Trophoblast cell (in vitro differentiated cells and primary cell): ENCODE results near the gene NAB1.

Experiments used
- DNase-seq, 2 donors: peaks; one replicate each; pipeline ENCODE4 v3.0.0-alpha.2; 2016
- H2AFZ ChIP-seq: 2 replicates; pipeline ENCODE4 v1.6.1; 2013; ENCODE audit warnings: low read length, moderate library complexity, mild to moderate bottlenecking; ENCODE audit not compliant: insufficient read depth, poor library complexity
- H2AK5ac ChIP-seq: 2 replicates; pipeline ENCODE4 v1.6.1; 2013; ENCODE audit warnings: mild to moderate bottlenecking, low read length
- H2BK120ac ChIP-seq: 2 replicates; pipeline ENCODE4 v1.6.1; 2013; ENCODE audit warnings: low read length, mild to moderate bottlenecking, moderate library complexity; ENCODE audit not compliant: insufficient read depth, poor library complexity
- H2BK12ac ChIP-seq: 2 replicates; pipeline ENCODE4 v1.6.1; 2013; ENCODE audit warnings: mild to moderate bottlenecking, low read length, moderate library complexity
- H2BK5ac ChIP-seq: 2 replicates; pipeline ENCODE4 v1.6.1; 2013; ENCODE audit warnings: low read length, low read depth, moderate library complexity, mild to moderate bottlenecking; ENCODE audit not compliant: poor library complexity
- H3K14ac ChIP-seq: 2 replicates; pipeline ENCODE4 v1.6.1; 2013; ENCODE audit warnings: mild to moderate bottlenecking, low read length
- H3K18ac ChIP-seq: 2 replicates; pipeline ENCODE4 v1.6.1; 2013; ENCODE audit warnings: mild to moderate bottlenecking, low read length
- H3K23ac ChIP-seq: 2 replicates; pipeline ENCODE4 v1.6.1; 2013; ENCODE audit warnings: low read length
- H3K27ac ChIP-seq: 2 replicates; pipeline ENCODE4 v1.5.1; 2013; ENCODE audit warnings: low read depth, mild to moderate bottlenecking, inconsistent platforms, low read length, moderate library complexity
- H3K27me3 ChIP-seq: 2 replicates; pipeline ENCODE4 v1.6.1; 2013; ENCODE audit warnings: inconsistent platforms, mild to moderate bottlenecking, low read length, moderate library complexity; ENCODE audit not compliant: insufficient read depth
- H3K36me3 ChIP-seq, 2 experiments: 1 replicate in 1 of 2; 2 replicates in 1 of 2; pipeline ENCODE4 v1.6.1; 2013; ENCODE audit warnings: low read length in 2 of 2, mild to moderate bottlenecking in 2 of 2, moderate library complexity in 1 of 2; ENCODE audit not compliant: insufficient read depth in 2 of 2, control insufficient read depth in 1 of 2
- H3K4ac ChIP-seq: 2 replicates; pipeline ENCODE4 v1.6.1; 2013; ENCODE audit warnings: low read depth, mild to moderate bottlenecking, low read length, moderate library complexity
- H3K4me1 ChIP-seq, 2 experiments: 1 replicate in 1 of 2; 2 replicates in 1 of 2; pipeline ENCODE4 v1.6.1; 2013; ENCODE audit warnings: low read length in 2 of 2, mild to moderate bottlenecking in 2 of 2, moderate library complexity in 1 of 2; ENCODE audit not compliant: insufficient read depth in 2 of 2, control insufficient read depth in 1 of 2
- H3K4me2 ChIP-seq: 2 replicates; pipeline ENCODE4 v1.6.1; 2013; ENCODE audit warnings: inconsistent platforms, mild to moderate bottlenecking, low read length, moderate library complexity
- H3K4me3 ChIP-seq: 2 replicates; pipeline ENCODE4 v1.5.1; 2013; ENCODE audit warnings: mild to moderate bottlenecking, low read depth, low read length, inconsistent platforms
- H3K79me1 ChIP-seq: one replicate; pipeline ENCODE4 v1.6.1; 2013; ENCODE audit warnings: low read length
- H3K79me2 ChIP-seq: 2 replicates; pipeline ENCODE4 v1.6.1; 2013; ENCODE audit warnings: low read length, mild to moderate bottlenecking; ENCODE audit not compliant: control insufficient read depth, insufficient read depth, poor library complexity
- H3K9ac ChIP-seq: 2 replicates; pipeline ENCODE4 v1.6.1; 2013; ENCODE audit warnings: mild to moderate bottlenecking, low read length
- H3K9me3 ChIP-seq: 2 replicates; pipeline ENCODE4 v1.6.1; 2013; ENCODE audit warnings: low read depth, mild to moderate bottlenecking, control low read depth, inconsistent platforms, low read length; ENCODE audit not compliant: insufficient read depth
- H4K12ac ChIP-seq: 2 replicates; pipeline ENCODE4 v1.6.1; 2013; ENCODE audit warnings: low read depth, mild to moderate bottlenecking, low read length, moderate library complexity
- H4K8ac ChIP-seq: 2 replicates; pipeline ENCODE4 v1.6.1; 2013; ENCODE audit warnings: low read depth, mild to moderate bottlenecking, low read length, moderate library complexity
- H4K91ac ChIP-seq: one replicate; pipeline ENCODE4 v1.6.1; 2013; ENCODE audit warnings: low read depth, mild to moderate bottlenecking, low read length, moderate library complexity
- WGBS: extraction: QIAGEN DNeasy Blood & Tissue Kit; methylation state at CpG from one replicate; pipeline ENCODE4 v1.1.7; 2013; ENCODE audit warnings: missing lambda C conversion rate; ENCODE audit not compliant: insufficient read length, insufficient coverage; ENCODE audit errors: extremely low coverage; 5-methylcytosine and 5-hydroxymethylcytosine counted together

NAB1 gene

GRCh38 chr2:190674966-190675650, 26.2 kb downstream of the NAB1 start:
- Histone ChIP-seq H3K4me2 (no peak overlapping the region), H2BK12ac (no peak overlapping the region), H4K12ac (no peak overlapping the region), H3K79me1 (peaks cover 4% of the 10 kb centered on the region), H3K9ac (peak overlapping the region; percentile 43), H3K4me3 (no peak overlapping the region), H3K23ac (no peak overlapping the region), H3K4me1 (peaks cover 7 to 10% of the 10 kb centered on the region in 2 experiments), H3K14ac (no peak overlapping the region), H2AK5ac (no peak overlapping the region), H3K9me3 (no peaks in the 10 kb centered on the region), H3K27me3 (no peaks in the 10 kb centered on the region), H4K91ac (no peak overlapping the region), H3K4ac (no peak overlapping the region), H2BK5ac (no peak overlapping the region), H3K79me2 (no peaks in the 10 kb centered on the region), H3K27ac (no peak overlapping the region), H3K36me3 (peaks cover 2 to 6% of the 10 kb centered on the region in 2 experiments), H2BK120ac (no peak overlapping the region), H3K18ac (no peak overlapping the region), H2AFZ (no peak overlapping the region), H4K8ac (no peak overlapping the region)
- WGBS = no CpG with 5 or more reads among the region's 1 CpG
- no peak for DNase-seq

DNA sequence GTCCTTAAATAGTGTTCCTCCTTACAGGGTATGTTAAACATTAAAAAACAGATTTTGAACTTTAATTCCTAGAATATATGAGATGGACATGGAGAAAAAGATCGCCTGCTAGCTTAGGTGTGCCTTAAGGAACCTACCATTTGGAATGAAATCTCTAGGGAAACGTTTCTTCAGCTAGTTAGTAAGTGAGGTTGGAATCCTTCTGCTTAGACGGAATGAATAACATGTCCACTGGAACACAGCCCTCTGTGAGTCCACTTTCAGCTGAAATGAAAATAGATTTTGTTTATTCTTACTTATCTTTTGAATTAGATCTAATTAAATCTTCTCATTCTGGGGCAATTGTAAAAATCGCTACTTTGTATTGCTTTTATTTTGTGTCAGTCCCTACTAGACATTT, 28.4 kb downstream of the NAB1 start:
- peaks cover 7 to 12% of the 10 kb centered on the region in 2 experiments for H3K4me1 ChIP-seq
- no peak overlapping the region for H3K27ac ChIP-seq
- H3K27me3 ChIP-seq = no peaks in the 10 kb centered on the region
- H2BK12ac ChIP-seq = no peak overlapping the region
- H3K9me3 ChIP-seq = no peaks in the 10 kb centered on the region
- H4K12ac ChIP-seq = no peak overlapping the region
- no peak overlapping the region for H3K9ac ChIP-seq
- no peak overlapping the region for H3K23ac ChIP-seq
- H3K18ac ChIP-seq = no peak overlapping the region
- no peak for DNase-seq
- H2BK120ac ChIP-seq = no peak overlapping the region
- no peak overlapping the region for H3K4me2 ChIP-seq
- H2BK5ac ChIP-seq = no peak overlapping the region
- H3K4me3 ChIP-seq = no peak overlapping the region
- peaks cover 4% of the 10 kb centered on the region for H3K79me1 ChIP-seq
- peaks cover 2 to 3% of the 10 kb centered on the region in 2 experiments for H3K36me3 ChIP-seq
- no peak overlapping the region for H3K4ac ChIP-seq
- H4K91ac ChIP-seq = no peak overlapping the region
- no peak overlapping the region for H3K14ac ChIP-seq
- H2AK5ac ChIP-seq = no peak overlapping the region
- no peak overlapping the region for H4K8ac ChIP-seq
- H3K79me2 ChIP-seq = no peaks in the 10 kb centered on the region
- WGBS = no CpG with 5 or more reads among the region's 4 CpGs
- no peak overlapping the region for H2AFZ ChIP-seq

DNA sequence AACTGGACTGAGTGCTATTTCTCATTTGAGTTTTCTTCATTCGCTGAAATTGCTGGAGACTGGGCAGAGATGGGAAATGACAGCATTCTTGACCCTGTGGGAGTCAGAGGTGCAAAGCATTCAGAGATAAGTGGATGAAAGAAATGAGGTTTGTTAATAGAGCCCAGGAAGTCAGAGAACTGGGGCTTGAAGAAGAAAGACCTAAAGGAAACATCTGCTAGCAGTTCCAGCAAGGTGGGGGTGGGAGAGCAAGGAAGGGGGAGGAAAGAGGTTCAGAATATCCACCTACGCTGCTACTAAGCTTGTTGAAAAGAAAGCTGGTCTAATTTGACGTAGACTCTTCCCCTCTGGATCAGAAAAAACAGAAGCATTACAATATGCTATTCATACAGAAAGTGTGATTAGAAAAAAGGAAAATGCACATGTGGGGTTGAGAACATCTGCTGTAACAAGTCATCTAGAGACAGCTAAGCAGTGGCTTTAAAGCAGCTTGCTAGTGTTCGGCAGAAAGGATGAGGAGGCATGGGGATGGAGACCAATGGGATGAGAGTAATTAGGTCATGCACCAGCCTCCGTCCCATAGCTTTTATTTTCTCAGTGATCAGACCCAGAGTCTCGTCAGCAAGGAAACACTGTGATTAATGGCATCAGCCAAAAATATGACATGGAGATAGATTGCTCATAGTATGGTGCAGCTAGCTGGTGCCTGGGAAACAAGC, 29.7 kb downstream of the NAB1 start:
- DNase-seq = no peak
- Histone ChIP-seq H3K79me1 (peaks cover 4% of the 10 kb centered on the region), H3K4me3 (no peak overlapping the region), H3K27ac (no peak overlapping the region), H3K4ac (no peak overlapping the region), H3K4me1 (peaks cover 7 to 12% of the 10 kb centered on the region in 2 experiments), H2BK120ac (no peak overlapping the region), H4K91ac (no peak overlapping the region), H3K79me2 (no peaks in the 10 kb centered on the region), H3K36me3 (peaks cover 1 to 3% of the 10 kb centered on the region in 2 experiments), H3K14ac (no peak overlapping the region), H3K18ac (no peak overlapping the region), H2AK5ac (no peak overlapping the region), H3K4me2 (no peak overlapping the region), H3K9me3 (no peaks in the 10 kb centered on the region), H3K23ac (no peak overlapping the region), H2AFZ (no peak overlapping the region), H4K8ac (no peak overlapping the region), H2BK5ac (no peak overlapping the region), H3K27me3 (no peaks in the 10 kb centered on the region), H3K9ac (no peak overlapping the region), H2BK12ac (no peak overlapping the region), H4K12ac (no peak overlapping the region)
- no CpG with 5 or more reads among the region's 6 CpGs for WGBS

DNA sequence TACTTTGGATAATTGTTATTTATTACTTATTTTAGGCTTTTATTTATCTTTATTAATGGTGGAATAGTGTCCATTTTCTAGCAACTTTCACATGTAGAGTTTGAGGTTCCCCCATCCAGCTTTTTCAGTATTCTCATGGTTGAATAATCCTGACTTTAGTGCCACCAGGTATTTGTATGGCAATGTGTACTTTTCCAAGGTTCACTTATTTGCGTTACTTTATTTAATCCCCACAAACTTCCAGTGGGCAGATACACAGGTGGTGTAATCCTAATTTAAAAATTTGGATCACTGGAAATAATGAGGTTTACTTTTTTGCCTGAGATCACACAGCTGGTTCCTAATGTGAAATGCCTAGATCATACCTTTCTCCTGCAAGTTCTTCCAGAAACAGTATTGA, 30.5 kb downstream of the NAB1 start:
- no peaks in the 10 kb centered on the region for H3K27me3 ChIP-seq
- no peak overlapping the region for H2BK5ac ChIP-seq
- H4K8ac ChIP-seq = no peak overlapping the region
- H3K9me3 ChIP-seq = no peaks in the 10 kb centered on the region
- H2BK120ac ChIP-seq = no peak overlapping the region
- DNase-seq = no peak
- H3K79me1 ChIP-seq = peaks cover 4% of the 10 kb centered on the region
- H3K4me1 ChIP-seq = peaks cover 7 to 12% of the 10 kb centered on the region in 2 experiments
- H2BK12ac ChIP-seq = no peak overlapping the region
- peak overlapping the region; percentile 40 for H3K4me2 ChIP-seq
- no peak overlapping the region for H3K23ac ChIP-seq
- WGBS = no CpG with 5 or more reads among the region's 1 CpG
- no peak overlapping the region for H3K4me3 ChIP-seq
- no peak overlapping the region for H2AFZ ChIP-seq
- no peak overlapping the region for H3K18ac ChIP-seq
- no peak overlapping the region for H3K4ac ChIP-seq
- no peak overlapping the region for H3K9ac ChIP-seq
- H3K36me3 ChIP-seq = peaks cover 0 to 1% of the 10 kb centered on the region in 2 experiments
- no peak overlapping the region for H4K91ac ChIP-seq
- H3K14ac ChIP-seq = no peak overlapping the region
- H4K12ac ChIP-seq = no peak overlapping the region
- no peak overlapping the region for H2AK5ac ChIP-seq
- H3K27ac ChIP-seq = peak overlapping the region; percentile 84
- no peaks in the 10 kb centered on the region for H3K79me2 ChIP-seq
